Adrenal gland (tissue), 12 donors: ENCODE results near the gene ZNF367. TPM values are rescaled to one million over a fixed set of nuclear protein-coding genes. Genes with fewer than 3 reads are reported as not detected.

ENCODE experiments used
- DNase-seq, 7 donors: peaks; one replicate each; pipeline ENCODE4 v3.0.0-alpha.2; 2019 to 2020
- H3K27ac ChIP-seq, 5 donors: fragments of 200-600 bp; sonication (generic) in 4 of 5; 1 replicate in 3 of 5; 2 replicates in 2 of 5; pipeline versions ENCODE4 v1.5.1 to v1.8.0; 2016 to 2020; ENCODE audit warnings: mild to moderate bottlenecking in 1 of 5
- H3K27me3 ChIP-seq: fragments of 200-600 bp; 2 replicates; pipeline ENCODE4 v1.8.0; 2021
- H3K36me3 ChIP-seq, 2 donors: fragments of 200-600 bp; replicated peaks in 1 of 2; 1 replicate in 1 of 2; 2 replicates in 1 of 2; pipeline versions ENCODE4 v1.5.1 to v1.8.0; 2018 to 2022
- H3K4me1 ChIP-seq, 2 donors: fragments of 200-600 bp; replicated peaks in 1 of 2; 1 replicate in 1 of 2; 2 replicates in 1 of 2; pipeline versions ENCODE4 v1.5.1 to v1.8.0; 2018 to 2021
- H3K4me3 ChIP-seq, 4 donors: fragments of 200-600 bp; sonication (generic) in 3 of 4; one replicate each; pipeline ENCODE4 v1.5.1; 2016 to 2018
- H3K9me3 ChIP-seq, 3 donors: fragments of 200-600 bp; sonication (generic) in 1 of 3; replicated peaks in 1 of 3; 1 replicate in 2 of 3; 2 replicates in 1 of 3; pipeline versions ENCODE4 v1.5.1 to v1.8.0; 2016 to 2021
- POLR2A ChIP-seq, 2 donors: fragments of 450-650 bp; IDR thresholded peaks; one replicate each; pipeline ENCODE4 v1.6.1; 2017; ENCODE audit warnings: antibody characterized with exemption in 2 of 2, mild to moderate bottlenecking in 2 of 2, moderate library complexity in 1 of 2
- WGBS, 4 donors: extraction: QIAGEN DNeasy Blood & Tissue Kit in 2 of 4; methylation state at CpG; one replicate each; pipeline versions ENCODE4 v1.1.5 to v1.1.7; 2013 to 2017; 5-methylcytosine and 5-hydroxymethylcytosine counted together
- intact Hi-C, 2 donors: fragments of 100-400 bp; cut with DNase I; formaldehyde crosslinking; loops; one replicate each; pipeline versions ENCODE4 v1.14.1 to v1.15.0; 2022 to 2023
- polyA plus RNA-seq, 3 donors: library from polyadenylated mRNA; stranded (reverse); fragments of 200-250 nt in 2 of 3; fragments of 350-450 nt in 1 of 3; fragmentation: Illumina TruSeq in 1 of 3; extraction: RNeasy Lipid Tissue Mini Kit (QIAGEN cat#74804) in 1 of 3; gene quantifications; one replicate each; pipeline ENCODE4 v1.2.3, GENCODE V29; 2013 to 2014
- total RNA-seq, 9 donors: library from RNA; depleted of rRNA in 4 of 9; stranded (reverse); fragments of >200 nt in 4 of 9; fragments of 120-200 nt in 1 of 9; fragmentation: NEBNext Ultra II Directional in 1 of 9; extraction: Animal tissue kit (Norgen Biotek cat#: 25700) in 1 of 9; gene quantifications; one replicate each; pipeline versions ENCODE4 v1.1.0 to v1.2.4, GENCODE V29; 2013 to 2023
- TF ChIP-seq, protein P1 (sequence below), 6 experiments: fragments of 450-650 bp in 4 of 6; fragments of 200-600 bp in 2 of 6; sonication (generic) in 1 of 6; IDR thresholded peaks; 1 replicate in 5 of 6; 2 replicates in 1 of 6; pipeline versions ENCODE4 v1.5.1 to v1.8.0; 2016 to 2021; ENCODE audit warnings: antibody characterized with exemption in 6 of 6, mild to moderate bottlenecking in 2 of 6, moderate library complexity in 1 of 6
- donor health status: healthy with polysubstance abuse.
- donor health status: Bipolar disorder and iron deficiency.
- donor health status: DM: yes; HTN: yes; CAD: no.
- donor health status: DM: no; HTN: no; CAD: no.
- donor health status: DM: no; HTN: no; CAD: no.
- donor health status: DM: yes; HTN: yes; CAD: no.

The ZNF367 gene
- total and polyA plus RNA-seq, 12 donors = 0.24 to 5.4 (median 1.2) TPM

DNA sequence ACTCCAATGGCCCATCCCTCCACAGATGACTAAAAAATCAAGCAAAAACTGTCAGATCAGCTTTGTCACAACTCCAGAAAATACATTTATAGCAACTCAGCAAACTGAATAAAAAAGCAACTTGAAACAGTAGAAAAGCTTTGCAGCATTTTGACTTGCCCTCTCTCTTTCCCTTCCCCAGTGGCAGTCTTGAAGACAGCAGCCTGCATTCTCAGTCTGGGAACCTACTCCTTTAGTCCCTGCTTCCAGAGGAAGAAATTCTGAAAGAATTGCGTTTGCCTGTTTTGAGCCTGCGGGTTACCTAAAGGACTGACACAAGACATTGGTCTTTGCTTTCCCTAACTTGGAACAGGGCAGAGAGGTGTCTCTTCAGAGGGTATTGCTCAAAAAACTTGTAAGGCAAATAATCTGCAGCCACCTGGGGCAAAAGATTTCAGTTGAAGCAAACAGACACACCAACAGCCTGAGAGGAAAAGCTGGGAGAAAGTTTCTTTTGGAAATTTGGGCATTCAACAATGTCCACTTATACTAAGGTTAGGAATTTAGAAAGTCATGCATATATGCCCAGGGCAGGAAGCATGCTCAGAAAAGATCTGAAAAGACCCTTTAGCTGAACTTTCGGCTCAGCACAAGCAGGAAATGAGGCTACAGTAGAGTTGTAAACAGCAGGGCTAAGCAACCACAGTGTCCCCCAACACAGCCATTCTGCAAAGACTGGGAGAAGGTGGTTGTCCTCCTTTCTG is 19.4 kb downstream of the ZNF367 start:
- TF ChIP-seq, protein P1, sequence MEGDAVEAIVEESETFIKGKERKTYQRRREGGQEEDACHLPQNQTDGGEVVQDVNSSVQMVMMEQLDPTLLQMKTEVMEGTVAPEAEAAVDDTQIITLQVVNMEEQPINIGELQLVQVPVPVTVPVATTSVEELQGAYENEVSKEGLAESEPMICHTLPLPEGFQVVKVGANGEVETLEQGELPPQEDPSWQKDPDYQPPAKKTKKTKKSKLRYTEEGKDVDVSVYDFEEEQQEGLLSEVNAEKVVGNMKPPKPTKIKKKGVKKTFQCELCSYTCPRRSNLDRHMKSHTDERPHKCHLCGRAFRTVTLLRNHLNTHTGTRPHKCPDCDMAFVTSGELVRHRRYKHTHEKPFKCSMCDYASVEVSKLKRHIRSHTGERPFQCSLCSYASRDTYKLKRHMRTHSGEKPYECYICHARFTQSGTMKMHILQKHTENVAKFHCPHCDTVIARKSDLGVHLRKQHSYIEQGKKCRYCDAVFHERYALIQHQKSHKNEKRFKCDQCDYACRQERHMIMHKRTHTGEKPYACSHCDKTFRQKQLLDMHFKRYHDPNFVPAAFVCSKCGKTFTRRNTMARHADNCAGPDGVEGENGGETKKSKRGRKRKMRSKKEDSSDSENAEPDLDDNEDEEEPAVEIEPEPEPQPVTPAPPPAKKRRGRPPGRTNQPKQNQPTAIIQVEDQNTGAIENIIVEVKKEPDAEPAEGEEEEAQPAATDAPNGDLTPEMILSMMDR (IDR thresholded peaks at IDR 0.05) = no peak
- no peak for TF ChIP-seq POLR2A (IDR thresholded peaks at IDR 0.05)
- 68 to 82% (median 73%) methylated on average over 3 of the region's 3 CpGs for WGBS, 4 donors
- no peaks in the 10 kb centered on the region for H3K27me3 ChIP-seq
- no peaks in the 10 kb centered on the region for H3K4me1 ChIP-seq
- no peaks in the 10 kb centered on the region for H3K9me3 ChIP-seq
- intact Hi-C loops = no loop called here
- DNase-seq = no peak
- no peaks in the 10 kb centered on the region for H3K36me3 ChIP-seq
- no peak overlapping the region for H3K27ac ChIP-seq
- no peak overlapping the region for H3K4me3 ChIP-seq

DNA sequence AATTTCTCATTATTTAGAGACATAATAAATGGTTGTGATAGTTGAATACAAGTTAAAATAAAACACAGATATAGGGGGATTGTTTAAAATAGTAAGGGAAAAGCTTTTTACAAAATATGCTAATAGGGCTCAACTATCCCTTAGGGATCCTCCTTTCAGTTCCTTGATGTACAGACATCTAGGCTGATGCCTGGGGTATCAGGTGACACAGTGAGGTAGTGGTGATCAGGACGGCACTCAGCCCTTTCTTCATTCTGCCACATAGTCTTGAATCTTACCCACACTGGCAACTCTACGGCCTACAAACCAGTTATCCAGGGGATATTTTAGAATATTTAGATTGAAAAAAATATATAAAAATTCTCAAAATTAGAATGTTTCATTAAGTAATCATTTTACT is 22.2 kb downstream of the ZNF367 start:
- no peaks in the 10 kb centered on the region for H3K36me3 ChIP-seq
- H3K4me3 ChIP-seq = no peak overlapping the region
- TF ChIP-seq, protein P1 (IDR thresholded peaks at IDR 0.05) = no peak
- TF ChIP-seq POLR2A (IDR thresholded peaks at IDR 0.05) = no peak
- intact Hi-C loops = no loop called here
- no peaks in the 10 kb centered on the region for H3K9me3 ChIP-seq
- no peak for DNase-seq
- WGBS, 4 donors = 94 to 100% (median 98%) methylated on average over 2 of the region's 2 CpGs
- H3K27ac ChIP-seq = no peak overlapping the region
- H3K4me1 ChIP-seq = no peaks in the 10 kb centered on the region
- no peaks in the 10 kb centered on the region for H3K27me3 ChIP-seq

DNA sequence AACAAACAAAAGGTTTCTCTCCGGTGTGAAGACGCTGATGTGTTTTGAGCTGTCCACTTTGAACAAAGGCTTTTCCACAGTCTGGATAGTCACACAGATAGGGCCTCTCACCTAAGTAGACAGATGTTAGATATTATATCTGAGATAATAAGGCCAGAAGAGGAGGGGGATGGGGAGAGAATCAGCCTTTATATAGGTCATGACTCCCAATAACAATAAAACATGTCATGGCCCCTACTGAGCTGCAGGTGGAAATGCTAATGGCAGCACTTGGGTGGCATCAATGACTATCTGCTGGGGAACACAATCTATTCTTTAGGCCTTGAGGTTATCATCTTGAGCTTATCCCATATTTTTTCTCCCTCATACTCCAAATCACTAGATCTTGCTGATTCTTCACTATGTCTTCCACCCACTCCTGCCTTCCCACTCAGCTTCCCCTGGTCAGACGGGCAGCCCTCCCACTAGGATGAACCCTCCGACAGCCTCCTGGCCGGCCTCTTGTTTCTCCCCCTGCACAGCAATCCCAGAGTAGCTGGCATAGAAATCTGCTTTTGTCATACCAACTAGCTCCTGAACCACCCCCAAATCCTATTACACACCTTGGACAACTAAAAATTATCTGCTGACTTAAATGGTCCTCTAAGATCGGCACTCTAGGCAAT is 23.2 kb downstream of the ZNF367 start:
- Histone ChIP-seq H3K27me3 (no peaks in the 10 kb centered on the region), H3K4me3 (no peak overlapping the region), H3K36me3 (no peaks in the 10 kb centered on the region), H3K9me3 (no peaks in the 10 kb centered on the region), H3K4me1 (no peaks in the 10 kb centered on the region), H3K27ac (no peak overlapping the region)
- intact Hi-C loops = no loop called here
- DNase-seq = no peak
- TF ChIP-seq, protein P1 (IDR thresholded peaks at IDR 0.05) = no peak
- no peak for TF ChIP-seq POLR2A (IDR thresholded peaks at IDR 0.05)
- 96 to 98% (median 97%) methylated on average over 6 of the region's 6 CpGs for WGBS, 4 donors

DNA sequence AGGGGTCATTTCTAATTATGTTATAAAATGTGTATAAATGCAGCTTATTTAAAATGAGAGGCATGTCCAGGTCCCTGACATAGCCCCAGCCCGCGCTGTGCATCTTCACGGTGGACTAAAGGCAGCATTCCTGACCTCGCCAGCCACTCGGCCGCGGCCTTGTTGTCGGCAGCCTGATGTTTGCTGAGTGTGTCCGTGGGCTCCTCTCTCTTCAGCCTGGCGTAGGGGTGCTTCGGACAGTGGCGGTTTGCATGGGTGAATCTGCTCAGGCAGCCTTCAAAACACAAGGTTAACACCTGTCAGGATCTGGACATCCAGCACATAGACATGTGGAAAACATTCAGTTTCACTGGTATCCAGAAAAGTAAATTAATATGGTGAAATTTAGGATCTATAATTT is 25.9 kb downstream of the ZNF367 start:
- 91 to 98% (median 96%) methylated on average over 9 to 12 of the region's 12 CpGs for WGBS, 4 donors
- H3K27ac ChIP-seq = no peak overlapping the region
- H3K4me3 ChIP-seq = no peak overlapping the region
- no peaks in the 10 kb centered on the region for H3K36me3 ChIP-seq
- no peaks in the 10 kb centered on the region for H3K9me3 ChIP-seq
- DNase-seq = no peak
- TF ChIP-seq POLR2A (IDR thresholded peaks at IDR 0.05) = no peak
- TF ChIP-seq, protein P1 (IDR thresholded peaks at IDR 0.05) = no peak
- intact Hi-C loops = no loop called here
- H3K27me3 ChIP-seq = no peaks in the 10 kb centered on the region
- no peaks in the 10 kb centered on the region for H3K4me1 ChIP-seq
